ENCODE data around the gene TMEM185B.

The TMEM185B gene

DNA sequence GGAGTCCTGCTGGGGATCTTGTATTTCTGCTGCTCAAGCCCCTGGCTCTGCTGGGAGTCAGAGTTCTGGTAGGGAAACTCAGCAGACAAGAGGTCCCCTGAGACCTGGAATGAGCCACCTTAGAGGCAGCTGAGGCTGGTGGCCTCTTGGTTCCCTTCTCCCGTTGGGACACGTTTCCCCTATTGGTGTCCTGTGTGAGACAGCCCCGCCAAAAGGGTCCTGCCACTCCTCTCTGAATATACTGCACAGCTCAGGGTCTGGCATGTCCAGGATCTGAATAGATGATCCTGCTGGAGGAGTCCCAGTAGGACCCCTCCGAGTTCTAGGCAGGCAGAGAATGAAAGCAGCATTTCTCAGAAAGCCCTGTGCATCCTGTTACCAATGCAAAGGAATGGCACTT is 27.4 kb upstream of the TMEM185B start:
- Histone ChIP-seq H3K4me3 (no peak overlapping the region), H3K36me3 (no peaks in the 10 kb centered on the region), H3K9me3 (no peaks in the 10 kb centered on the region), H3K27me3 (no peaks in the 10 kb centered on the region), H3K4me1 (peaks cover 0 to 19% (median 16%) of the 10 kb centered on the region in 4 donors), H3K27ac (no peak overlapping the region)
- no peak for TF ChIP-seq CTCF (IDR thresholded peaks at IDR 0.05)
- intact Hi-C loops (cut with DNase I; ENCODE audit: low total_unique reads), result no loop called here
- no peak for DNase-seq

DNA sequence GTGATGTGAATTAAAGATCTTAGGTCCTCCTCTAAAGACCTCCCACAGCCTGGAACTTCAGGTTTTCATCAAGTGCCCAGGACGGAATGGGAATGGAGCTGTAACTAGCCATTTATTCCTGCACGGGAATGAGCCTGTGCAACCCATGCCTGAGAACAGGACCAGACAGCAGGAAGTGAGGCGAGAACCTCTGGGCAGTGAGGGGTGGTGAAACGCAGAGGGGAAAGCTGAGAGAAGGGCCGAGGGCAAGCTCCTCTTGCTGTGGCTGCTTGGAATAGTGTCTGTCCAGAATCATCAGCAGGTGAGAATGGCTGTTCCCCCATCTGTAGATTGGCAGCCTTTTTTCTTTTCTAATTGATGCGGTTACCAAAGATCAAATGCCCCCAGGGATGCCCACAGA is 24.7 kb upstream of the TMEM185B start:
- Histone ChIP-seq H3K27ac (no peak overlapping the region), H3K4me3 (no peak overlapping the region), H3K36me3 (no peaks in the 10 kb centered on the region), H3K9me3 (no peaks in the 10 kb centered on the region), H3K27me3 (no peaks in the 10 kb centered on the region), H3K4me1 (peaks cover 0 to 15% (median 3%) of the 10 kb centered on the region in 4 donors)
- no peak for TF ChIP-seq CTCF (IDR thresholded peaks at IDR 0.05)
- no peak for DNase-seq
- intact Hi-C loops (cut with DNase I; ENCODE audit: low total_unique reads), result no loop called here

GRCh38 chr2:120246546-120247300 is 23.5 kb upstream of the TMEM185B start:
- no peak for DNase-seq
- Histone ChIP-seq H3K36me3 (no peaks in the 10 kb centered on the region), H3K4me3 (no peak overlapping the region), H3K9me3 (no peaks in the 10 kb centered on the region), H3K4me1 (peaks cover 0 to 10% (median under 1%) of the 10 kb centered on the region in 4 donors), H3K27ac (no peak overlapping the region), H3K27me3 (no peaks in the 10 kb centered on the region)
- TF ChIP-seq CTCF (IDR thresholded peaks at IDR 0.05), result no peak
- intact Hi-C loops (cut with DNase I; ENCODE audit: low total_unique reads), result no loop called here

- no peak overlapping the region for H3K27ac ChIP-seq
Observed at GRCh38 chr2:120245520-120246332, 22.5 kb upstream of the TMEM185B start.

More at GRCh38 chr2:120245520-120246332, 22.5 kb upstream of the TMEM185B start:
- Histone ChIP-seq H3K9me3 (no peaks in the 10 kb centered on the region), H3K4me1 (peaks cover 0 to 9% (median 0%) of the 10 kb centered on the region in 4 donors), H3K27me3 (no peaks in the 10 kb centered on the region), H3K4me3 (no peak overlapping the region), H3K36me3 (no peaks in the 10 kb centered on the region)
- no peak for DNase-seq
- intact Hi-C loops (cut with DNase I; ENCODE audit: low total_unique reads), result no loop called here
- TF ChIP-seq CTCF (IDR thresholded peaks at IDR 0.05), result no peak

Measured in tibial artery (tissue), 4 donors.